Measurements from ENCODE around the gene TRPV4.

GRCh38 chr12:109842021-109842420 is 8.8 kb upstream of the TRPV4 start:
- TF ChIP-seq CTCF (IDR thresholded peaks at IDR 0.05) (no peak), POLR2A (IDR thresholded peaks at IDR 0.05) (no peak)

Measured in testis (tissue), 2 donors.